Testis (tissue), 2 donors: ENCODE measurements around the gene CDH4.

ENCODE experiments used
- CTCF ChIP-seq, 3 experiments: fragments of 450-650 bp in 2 of 3; fragments of 200-600 bp in 1 of 3; sonication (generic) in 1 of 3; IDR thresholded peaks; one replicate each; pipeline ENCODE4 v1.5.1; 2016 to 2019; ENCODE audit warnings: antibody characterized with exemption in 3 of 3, mild to moderate bottlenecking in 2 of 3, moderate library complexity in 1 of 3
- POLR2A ChIP-seq: fragments of 450-650 bp; IDR thresholded peaks from one replicate; pipeline ENCODE4 v1.6.1; 2017; ENCODE audit warnings: antibody characterized with exemption, mild to moderate bottlenecking, moderate library complexity

- TF ChIP-seq CTCF (IDR thresholded peaks at IDR 0.05), result no peak
- no peak for TF ChIP-seq POLR2A
Measured at GRCh38 chr20:61772828-61773631, 521.0 kb downstream of the CDH4 start.
